ENCODE measurements around the gene ALG12.

DNA sequence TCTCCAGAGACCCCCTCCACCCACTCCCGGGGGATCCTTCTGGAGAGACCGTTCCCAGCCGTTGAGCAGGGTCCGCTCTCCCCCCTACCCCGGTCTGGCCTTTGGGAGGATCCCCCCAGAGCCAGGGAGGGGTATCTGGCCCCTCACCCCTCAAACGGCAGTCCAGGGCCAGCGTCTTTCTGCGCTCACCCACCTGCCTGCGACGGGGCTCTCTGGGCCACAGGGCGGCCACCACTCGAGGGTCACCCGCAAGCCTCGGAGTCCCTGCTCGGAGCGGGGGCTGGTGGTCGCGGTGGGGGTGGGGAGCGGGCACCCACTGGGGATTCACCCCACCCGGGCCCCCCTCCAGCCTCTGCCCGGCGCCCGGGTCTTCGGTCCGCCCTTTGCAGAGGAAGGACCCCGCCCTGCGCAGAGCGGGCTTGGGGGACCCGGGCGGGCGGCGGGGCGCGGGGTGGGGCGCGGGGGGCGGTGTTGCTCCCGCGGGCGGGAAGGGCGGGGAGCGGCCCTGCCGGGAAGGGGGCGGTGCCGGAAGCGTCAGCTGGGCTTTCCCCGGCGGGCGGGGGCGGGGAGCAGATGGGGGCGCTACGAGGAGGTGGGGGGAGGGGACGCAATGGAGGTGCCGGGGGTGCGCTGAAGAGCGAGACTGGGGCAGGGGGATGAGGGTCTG lies 16.8 kb upstream of the ALG12 start:
- TF ChIP-seq, protein P1, sequence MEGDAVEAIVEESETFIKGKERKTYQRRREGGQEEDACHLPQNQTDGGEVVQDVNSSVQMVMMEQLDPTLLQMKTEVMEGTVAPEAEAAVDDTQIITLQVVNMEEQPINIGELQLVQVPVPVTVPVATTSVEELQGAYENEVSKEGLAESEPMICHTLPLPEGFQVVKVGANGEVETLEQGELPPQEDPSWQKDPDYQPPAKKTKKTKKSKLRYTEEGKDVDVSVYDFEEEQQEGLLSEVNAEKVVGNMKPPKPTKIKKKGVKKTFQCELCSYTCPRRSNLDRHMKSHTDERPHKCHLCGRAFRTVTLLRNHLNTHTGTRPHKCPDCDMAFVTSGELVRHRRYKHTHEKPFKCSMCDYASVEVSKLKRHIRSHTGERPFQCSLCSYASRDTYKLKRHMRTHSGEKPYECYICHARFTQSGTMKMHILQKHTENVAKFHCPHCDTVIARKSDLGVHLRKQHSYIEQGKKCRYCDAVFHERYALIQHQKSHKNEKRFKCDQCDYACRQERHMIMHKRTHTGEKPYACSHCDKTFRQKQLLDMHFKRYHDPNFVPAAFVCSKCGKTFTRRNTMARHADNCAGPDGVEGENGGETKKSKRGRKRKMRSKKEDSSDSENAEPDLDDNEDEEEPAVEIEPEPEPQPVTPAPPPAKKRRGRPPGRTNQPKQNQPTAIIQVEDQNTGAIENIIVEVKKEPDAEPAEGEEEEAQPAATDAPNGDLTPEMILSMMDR (conservative IDR thresholded peaks at IDR 0.05; ENCODE audit: low read depth in 2 of 2) = no peak
- TF ChIP-seq EZH2 (IDR thresholded peaks at IDR 0.05; ENCODE audit: low read depth, unreplicated experiment) = no peak
- TF ChIP-seq EZH2phosphoT487 (IDR thresholded peaks at IDR 0.05; ENCODE audit: unreplicated experiment) = no peak
- TF ChIP-seq, protein P2, sequence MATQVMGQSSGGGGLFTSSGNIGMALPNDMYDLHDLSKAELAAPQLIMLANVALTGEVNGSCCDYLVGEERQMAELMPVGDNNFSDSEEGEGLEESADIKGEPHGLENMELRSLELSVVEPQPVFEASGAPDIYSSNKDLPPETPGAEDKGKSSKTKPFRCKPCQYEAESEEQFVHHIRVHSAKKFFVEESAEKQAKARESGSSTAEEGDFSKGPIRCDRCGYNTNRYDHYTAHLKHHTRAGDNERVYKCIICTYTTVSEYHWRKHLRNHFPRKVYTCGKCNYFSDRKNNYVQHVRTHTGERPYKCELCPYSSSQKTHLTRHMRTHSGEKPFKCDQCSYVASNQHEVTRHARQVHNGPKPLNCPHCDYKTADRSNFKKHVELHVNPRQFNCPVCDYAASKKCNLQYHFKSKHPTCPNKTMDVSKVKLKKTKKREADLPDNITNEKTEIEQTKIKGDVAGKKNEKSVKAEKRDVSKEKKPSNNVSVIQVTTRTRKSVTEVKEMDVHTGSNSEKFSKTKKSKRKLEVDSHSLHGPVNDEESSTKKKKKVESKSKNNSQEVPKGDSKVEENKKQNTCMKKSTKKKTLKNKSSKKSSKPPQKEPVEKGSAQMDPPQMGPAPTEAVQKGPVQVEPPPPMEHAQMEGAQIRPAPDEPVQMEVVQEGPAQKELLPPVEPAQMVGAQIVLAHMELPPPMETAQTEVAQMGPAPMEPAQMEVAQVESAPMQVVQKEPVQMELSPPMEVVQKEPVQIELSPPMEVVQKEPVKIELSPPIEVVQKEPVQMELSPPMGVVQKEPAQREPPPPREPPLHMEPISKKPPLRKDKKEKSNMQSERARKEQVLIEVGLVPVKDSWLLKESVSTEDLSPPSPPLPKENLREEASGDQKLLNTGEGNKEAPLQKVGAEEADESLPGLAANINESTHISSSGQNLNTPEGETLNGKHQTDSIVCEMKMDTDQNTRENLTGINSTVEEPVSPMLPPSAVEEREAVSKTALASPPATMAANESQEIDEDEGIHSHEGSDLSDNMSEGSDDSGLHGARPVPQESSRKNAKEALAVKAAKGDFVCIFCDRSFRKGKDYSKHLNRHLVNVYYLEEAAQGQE (IDR thresholded peaks at IDR 0.05; ENCODE audit: unreplicated experiment) = no peak
- TF ChIP-seq POLR2AphosphoS5 (IDR thresholded peaks at IDR 0.05; ENCODE audit: low read depth) = no peak
- TF ChIP-seq CREB1 (CRISPR knock-in tag; IDR thresholded peaks at IDR 0.05; ENCODE audit: low read depth) = no peak
- TF ChIP-seq STAT1 (IDR thresholded peaks at IDR 0.05; ENCODE audit: unreplicated experiment) = no peak
- TF ChIP-seq JUNB (IDR thresholded peaks at IDR 0.05; ENCODE audit: unreplicated experiment) = no peak
- TF ChIP-seq NANOG (IDR thresholded peaks at IDR 0.05; ENCODE audit: borderline replicate concordance) = no peak
- no peak for TF ChIP-seq ZNF114 (CRISPR knock-in tag; IDR thresholded peaks at IDR 0.05)
- TF ChIP-seq, protein P3, sequence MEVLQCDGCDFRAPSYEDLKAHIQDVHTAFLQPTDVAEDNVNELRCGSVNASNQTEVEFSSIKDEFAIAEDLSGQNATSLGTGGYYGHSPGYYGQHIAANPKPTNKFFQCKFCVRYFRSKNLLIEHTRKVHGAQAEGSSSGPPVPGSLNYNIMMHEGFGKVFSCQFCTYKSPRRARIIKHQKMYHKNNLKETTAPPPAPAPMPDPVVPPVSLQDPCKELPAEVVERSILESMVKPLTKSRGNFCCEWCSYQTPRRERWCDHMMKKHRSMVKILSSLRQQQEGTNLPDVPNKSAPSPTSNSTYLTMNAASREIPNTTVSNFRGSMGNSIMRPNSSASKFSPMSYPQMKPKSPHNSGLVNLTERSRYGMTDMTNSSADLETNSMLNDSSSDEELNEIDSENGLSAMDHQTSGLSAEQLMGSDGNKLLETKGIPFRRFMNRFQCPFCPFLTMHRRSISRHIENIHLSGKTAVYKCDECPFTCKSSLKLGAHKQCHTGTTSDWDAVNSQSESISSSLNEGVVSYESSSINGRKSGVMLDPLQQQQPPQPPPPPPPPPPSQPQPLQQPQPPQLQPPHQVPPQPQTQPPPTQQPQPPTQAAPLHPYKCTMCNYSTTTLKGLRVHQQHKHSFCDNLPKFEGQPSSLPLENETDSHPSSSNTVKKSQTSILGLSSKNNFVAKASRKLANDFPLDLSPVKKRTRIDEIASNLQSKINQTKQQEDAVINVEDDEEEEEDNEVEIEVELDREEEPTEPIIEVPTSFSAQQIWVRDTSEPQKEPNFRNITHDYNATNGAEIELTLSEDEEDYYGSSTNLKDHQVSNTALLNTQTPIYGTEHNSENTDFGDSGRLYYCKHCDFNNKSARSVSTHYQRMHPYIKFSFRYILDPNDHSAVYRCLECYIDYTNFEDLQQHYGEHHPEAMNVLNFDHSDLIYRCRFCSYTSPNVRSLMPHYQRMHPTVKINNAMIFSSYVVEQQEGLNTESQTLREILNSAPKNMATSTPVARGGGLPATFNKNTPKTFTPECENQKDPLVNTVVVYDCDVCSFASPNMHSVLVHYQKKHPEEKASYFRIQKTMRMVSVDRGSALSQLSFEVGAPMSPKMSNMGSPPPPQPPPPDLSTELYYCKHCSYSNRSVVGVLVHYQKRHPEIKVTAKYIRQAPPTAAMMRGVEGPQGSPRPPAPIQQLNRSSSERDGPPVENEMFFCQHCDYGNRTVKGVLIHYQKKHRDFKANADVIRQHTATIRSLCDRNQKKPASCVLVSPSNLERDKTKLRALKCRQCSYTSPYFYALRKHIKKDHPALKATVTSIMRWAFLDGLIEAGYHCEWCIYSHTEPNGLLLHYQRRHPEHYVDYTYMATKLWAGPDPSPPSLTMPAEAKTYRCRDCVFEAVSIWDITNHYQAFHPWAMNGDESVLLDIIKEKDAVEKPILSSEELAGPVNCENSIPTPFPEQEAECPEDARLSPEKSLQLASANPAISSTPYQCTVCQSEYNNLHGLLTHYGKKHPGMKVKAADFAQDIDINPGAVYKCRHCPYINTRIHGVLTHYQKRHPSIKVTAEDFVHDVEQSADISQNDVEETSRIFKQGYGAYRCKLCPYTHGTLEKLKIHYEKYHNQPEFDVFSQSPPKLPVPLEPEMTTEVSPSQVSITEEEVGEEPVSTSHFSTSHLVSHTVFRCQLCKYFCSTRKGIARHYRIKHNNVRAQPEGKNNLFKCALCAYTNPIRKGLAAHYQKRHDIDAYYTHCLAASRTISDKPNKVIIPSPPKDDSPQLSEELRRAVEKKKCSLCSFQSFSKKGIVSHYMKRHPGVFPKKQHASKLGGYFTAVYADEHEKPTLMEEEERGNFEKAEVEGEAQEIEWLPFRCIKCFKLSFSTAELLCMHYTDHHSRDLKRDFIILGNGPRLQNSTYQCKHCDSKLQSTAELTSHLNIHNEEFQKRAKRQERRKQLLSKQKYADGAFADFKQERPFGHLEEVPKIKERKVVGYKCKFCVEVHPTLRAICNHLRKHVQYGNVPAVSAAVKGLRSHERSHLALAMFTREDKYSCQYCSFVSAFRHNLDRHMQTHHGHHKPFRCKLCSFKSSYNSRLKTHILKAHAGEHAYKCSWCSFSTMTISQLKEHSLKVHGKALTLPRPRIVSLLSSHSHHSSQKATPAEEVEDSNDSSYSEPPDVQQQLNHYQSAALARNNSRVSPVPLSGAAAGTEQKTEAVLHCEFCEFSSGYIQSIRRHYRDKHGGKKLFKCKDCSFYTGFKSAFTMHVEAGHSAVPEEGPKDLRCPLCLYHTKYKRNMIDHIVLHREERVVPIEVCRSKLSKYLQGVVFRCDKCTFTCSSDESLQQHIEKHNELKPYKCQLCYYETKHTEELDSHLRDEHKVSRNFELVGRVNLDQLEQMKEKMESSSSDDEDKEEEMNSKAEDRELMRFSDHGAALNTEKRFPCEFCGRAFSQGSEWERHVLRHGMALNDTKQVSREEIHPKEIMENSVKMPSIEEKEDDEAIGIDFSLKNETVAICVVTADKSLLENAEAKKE (CRISPR knock-in tag; IDR thresholded peaks at IDR 0.05) = no peak
- TF ChIP-seq ZNF331 (CRISPR knock-in tag; IDR thresholded peaks at IDR 0.05; ENCODE audit: low read depth) = no peak
- TF ChIP-seq, protein P4, sequence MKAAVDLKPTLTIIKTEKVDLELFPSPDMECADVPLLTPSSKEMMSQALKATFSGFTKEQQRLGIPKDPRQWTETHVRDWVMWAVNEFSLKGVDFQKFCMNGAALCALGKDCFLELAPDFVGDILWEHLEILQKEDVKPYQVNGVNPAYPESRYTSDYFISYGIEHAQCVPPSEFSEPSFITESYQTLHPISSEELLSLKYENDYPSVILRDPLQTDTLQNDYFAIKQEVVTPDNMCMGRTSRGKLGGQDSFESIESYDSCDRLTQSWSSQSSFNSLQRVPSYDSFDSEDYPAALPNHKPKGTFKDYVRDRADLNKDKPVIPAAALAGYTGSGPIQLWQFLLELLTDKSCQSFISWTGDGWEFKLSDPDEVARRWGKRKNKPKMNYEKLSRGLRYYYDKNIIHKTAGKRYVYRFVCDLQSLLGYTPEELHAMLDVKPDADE (IDR thresholded peaks at IDR 0.05) = no peak

Data from GM23338 (cell line).